ENCODE results near the gene HOXB2.

The HOXB2 gene

DNA sequence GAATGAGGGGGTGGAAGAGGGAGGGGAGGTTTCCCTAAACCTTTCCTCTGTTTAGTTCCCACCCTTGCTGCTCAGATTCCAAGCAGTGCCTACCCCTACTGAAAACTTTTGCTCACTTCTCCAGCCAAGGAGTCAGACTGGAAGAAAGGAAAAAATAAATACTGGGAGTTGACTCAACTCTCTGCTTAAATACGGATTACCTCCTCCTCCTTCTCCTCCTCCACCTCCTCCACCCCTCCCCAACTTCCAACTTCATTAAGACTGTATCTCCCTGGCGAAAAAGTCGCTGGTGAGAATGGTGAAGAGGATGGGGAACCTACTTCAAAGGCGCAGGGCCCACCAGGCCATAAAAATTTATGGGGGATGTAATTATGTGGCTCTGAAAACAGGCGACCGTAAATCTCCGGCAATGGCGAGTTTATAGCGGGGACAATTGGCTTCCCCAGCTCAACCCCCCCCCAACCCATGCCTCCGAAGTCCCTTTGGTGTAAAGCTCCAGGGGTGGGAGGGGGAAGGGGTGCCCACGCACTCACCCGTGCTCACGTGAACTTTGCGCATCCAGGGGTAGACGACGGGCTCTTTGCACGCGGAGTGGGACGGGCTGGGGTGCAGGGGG lies 32.5 kb upstream of the HOXB2 start:
- no peaks in the 10 kb centered on the region for H3K27me3 ChIP-seq (ENCODE audit: control insufficient read depth, insufficient read depth, low read length)
- H3K4me1 ChIP-seq: no peaks in the 10 kb centered on the region
- peak overlapping the region; percentile 59 for H3K4me3 ChIP-seq (ENCODE audit: low read depth, low read length)
- H3K36me3 ChIP-seq (ENCODE audit: control insufficient read depth, insufficient read depth, low read length): no peaks in the 10 kb centered on the region
- no peaks in the 10 kb centered on the region for H3K9me3 ChIP-seq (ENCODE audit: control insufficient read depth, low read length)
- no peaks in the 10 kb centered on the region for H3K79me2 ChIP-seq
- TF ChIP-seq, protein P1, sequence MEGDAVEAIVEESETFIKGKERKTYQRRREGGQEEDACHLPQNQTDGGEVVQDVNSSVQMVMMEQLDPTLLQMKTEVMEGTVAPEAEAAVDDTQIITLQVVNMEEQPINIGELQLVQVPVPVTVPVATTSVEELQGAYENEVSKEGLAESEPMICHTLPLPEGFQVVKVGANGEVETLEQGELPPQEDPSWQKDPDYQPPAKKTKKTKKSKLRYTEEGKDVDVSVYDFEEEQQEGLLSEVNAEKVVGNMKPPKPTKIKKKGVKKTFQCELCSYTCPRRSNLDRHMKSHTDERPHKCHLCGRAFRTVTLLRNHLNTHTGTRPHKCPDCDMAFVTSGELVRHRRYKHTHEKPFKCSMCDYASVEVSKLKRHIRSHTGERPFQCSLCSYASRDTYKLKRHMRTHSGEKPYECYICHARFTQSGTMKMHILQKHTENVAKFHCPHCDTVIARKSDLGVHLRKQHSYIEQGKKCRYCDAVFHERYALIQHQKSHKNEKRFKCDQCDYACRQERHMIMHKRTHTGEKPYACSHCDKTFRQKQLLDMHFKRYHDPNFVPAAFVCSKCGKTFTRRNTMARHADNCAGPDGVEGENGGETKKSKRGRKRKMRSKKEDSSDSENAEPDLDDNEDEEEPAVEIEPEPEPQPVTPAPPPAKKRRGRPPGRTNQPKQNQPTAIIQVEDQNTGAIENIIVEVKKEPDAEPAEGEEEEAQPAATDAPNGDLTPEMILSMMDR (IDR thresholded peaks at IDR 0.05): no peak
- no peak overlapping the region for H3K9ac ChIP-seq
- H3K27ac ChIP-seq: no peak overlapping the region
- no peak overlapping the region for H2AFZ ChIP-seq
- H3K4me2 ChIP-seq (ENCODE audit: low read length): peak overlapping the region; percentile 82

DNA sequence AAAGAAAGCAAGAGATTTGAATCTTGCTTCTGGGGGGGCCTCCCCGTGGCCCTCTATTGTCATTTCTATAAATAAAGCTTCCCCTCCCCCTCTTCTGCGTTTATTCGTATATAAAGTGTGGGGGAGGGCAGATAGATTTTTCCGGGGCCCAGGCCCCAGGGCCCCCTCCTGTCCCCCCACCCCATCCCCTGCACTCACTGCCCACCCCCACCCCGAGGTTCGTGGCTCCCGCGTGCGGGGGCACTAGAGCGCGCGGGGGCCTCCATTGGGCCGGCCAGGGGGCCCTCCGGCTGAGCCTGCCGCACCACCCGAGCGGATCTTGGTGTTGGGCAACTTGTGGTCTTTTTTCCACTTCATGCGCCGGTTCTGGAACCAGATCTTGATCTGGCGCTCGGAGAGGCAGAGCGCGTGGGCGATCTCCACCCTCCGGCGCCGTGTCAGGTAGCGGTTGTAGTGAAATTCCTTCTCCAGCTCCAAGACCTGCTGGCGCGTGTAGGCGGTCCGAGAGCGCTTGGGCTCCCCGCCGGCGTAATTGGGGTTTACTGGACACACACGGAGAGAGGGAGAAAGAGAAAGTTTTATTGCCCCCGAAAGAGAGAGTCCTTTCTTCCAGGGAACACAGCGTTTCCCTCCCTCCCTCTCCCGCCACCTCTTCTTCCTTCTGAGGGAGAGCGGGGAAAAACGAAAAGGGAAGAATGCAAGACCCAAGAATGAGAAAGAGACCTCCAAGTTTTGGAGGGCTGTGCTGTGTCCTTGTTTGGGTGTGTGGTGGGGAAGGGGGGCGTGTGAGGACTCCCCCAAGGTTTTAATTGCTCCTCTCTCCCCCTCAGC lies 31.8 kb upstream of the HOXB2 start:
- H3K27me3 ChIP-seq (ENCODE audit: control insufficient read depth, insufficient read depth, low read length): no peaks in the 10 kb centered on the region
- TF ChIP-seq, protein P1 (IDR thresholded peaks at IDR 0.05): no peak
- H3K36me3 ChIP-seq (ENCODE audit: control insufficient read depth, insufficient read depth, low read length): no peaks in the 10 kb centered on the region
- H3K79me2 ChIP-seq: no peaks in the 10 kb centered on the region
- H3K27ac ChIP-seq: no peak overlapping the region
- H3K4me1 ChIP-seq: no peaks in the 10 kb centered on the region
- no peaks in the 10 kb centered on the region for H3K9me3 ChIP-seq (ENCODE audit: control insufficient read depth, low read length)
- H2AFZ ChIP-seq: no peak overlapping the region
- peak overlapping the region; percentile 82 for H3K4me2 ChIP-seq (ENCODE audit: low read length)
- H3K4me3 ChIP-seq (ENCODE audit: low read depth, low read length): peak overlapping the region; percentile 59
- no peak overlapping the region for H3K9ac ChIP-seq

DNA sequence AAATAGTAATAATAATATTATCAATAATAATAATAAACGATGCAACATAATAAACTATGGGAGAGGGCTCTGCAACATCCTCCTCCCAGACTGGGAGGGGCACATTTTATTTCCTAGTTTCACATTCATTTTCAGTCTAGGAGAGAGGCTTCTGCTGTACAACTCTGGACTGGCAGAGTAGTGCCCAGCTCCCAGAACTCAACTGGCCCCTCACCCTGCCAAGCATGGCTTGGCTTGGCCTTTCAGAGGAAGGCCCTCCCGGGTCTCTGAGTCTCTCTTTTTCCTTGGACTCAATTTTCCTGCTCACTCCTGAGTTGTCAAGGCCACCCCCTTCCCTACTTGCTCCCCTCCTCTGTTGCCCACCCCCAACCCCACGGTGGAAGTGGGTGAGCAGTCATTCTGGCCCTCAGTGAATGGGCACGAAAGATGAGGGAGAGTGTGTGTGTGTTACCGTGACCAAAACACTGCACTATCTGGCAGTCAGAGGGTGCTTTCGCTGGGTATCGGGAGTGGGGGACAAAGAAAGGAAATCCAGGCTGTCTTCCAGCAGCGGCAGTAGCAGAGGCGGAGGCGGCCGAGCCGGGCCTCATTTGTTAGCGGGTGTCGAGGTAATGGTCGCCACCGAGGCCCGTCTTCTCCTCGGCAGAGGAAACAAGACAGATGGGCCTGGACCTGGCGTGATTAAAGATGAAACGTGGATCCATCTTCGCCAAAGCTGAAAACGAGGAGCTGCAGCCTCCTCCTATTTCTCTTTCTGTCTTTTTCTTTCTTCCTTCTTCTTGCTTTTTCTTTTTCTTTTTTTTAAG lies 31.0 kb upstream of the HOXB2 start:
- TF ChIP-seq, protein P1 (IDR thresholded peaks at IDR 0.05): no peak

DNA sequence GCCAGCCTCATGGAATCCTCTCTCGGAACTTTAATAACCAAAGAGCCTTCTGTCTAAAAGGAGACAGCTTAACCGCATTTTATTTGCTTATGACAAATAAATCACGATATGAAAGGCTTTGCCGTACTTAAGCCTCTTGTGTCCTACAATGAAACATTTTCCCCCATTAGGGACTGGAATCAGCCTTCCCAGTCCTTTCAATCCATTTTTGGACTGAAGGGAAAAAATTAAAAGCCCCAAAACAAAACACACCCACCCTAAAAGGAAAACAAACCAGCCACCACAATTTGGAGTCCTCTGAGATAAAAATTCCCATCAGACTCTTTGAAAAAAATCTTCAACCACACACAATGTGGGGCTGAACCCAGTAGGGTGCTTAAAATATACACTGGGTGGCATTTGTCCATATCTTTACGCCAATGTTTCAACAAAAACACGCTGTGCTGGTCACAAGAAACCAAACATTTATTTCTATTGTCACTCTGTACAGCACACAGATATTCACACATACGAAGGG lies 30.2 kb upstream of the HOXB2 start:
- H3K36me3 ChIP-seq (ENCODE audit: control insufficient read depth, insufficient read depth, low read length): no peaks in the 10 kb centered on the region
- no peak overlapping the region for H3K27ac ChIP-seq
- no peak overlapping the region for H3K4me2 ChIP-seq (ENCODE audit: low read length)
- no peak overlapping the region for H3K9ac ChIP-seq
- H3K27me3 ChIP-seq (ENCODE audit: control insufficient read depth, insufficient read depth, low read length): no peaks in the 10 kb centered on the region
- H3K79me2 ChIP-seq: no peaks in the 10 kb centered on the region
- TF ChIP-seq, protein P1 (IDR thresholded peaks at IDR 0.05): no peak
- no peak overlapping the region for H2AFZ ChIP-seq
- no peaks in the 10 kb centered on the region for H3K4me1 ChIP-seq
- H3K9me3 ChIP-seq (ENCODE audit: control insufficient read depth, low read length): no peaks in the 10 kb centered on the region
- H3K4me3 ChIP-seq (ENCODE audit: low read depth, low read length): no peak overlapping the region

More for the DNA sequence above, 31.0 kb upstream of the HOXB2 start:
- Histone ChIP-seq H3K4me3 (ENCODE audit: low read depth, low read length) (no peak overlapping the region), H3K36me3 (ENCODE audit: control insufficient read depth, insufficient read depth, low read length) (no peaks in the 10 kb centered on the region), H3K4me2 (ENCODE audit: low read length) (peak overlapping the region; percentile 1), H3K4me1 (no peaks in the 10 kb centered on the region), H3K9ac (no peak overlapping the region), H3K27me3 (ENCODE audit: control insufficient read depth, insufficient read depth, low read length) (no peaks in the 10 kb centered on the region), H3K79me2 (no peaks in the 10 kb centered on the region), H3K9me3 (ENCODE audit: control insufficient read depth, low read length) (no peaks in the 10 kb centered on the region), H3K27ac (peak overlapping the region; percentile 1), H2AFZ (no peak overlapping the region)

Data from parathyroid adenoma (tissue), 2 donors.